Hepatocyte (in vitro differentiated cells): ENCODE results near the gene EIF1AX. TPM values are rescaled to one million over a fixed set of nuclear protein-coding genes. Genes with fewer than 3 reads are reported as not detected.
"Not testable (repeated sequence)": the region's sequence is repeated elsewhere in the genome, so short reads cannot be mapped to it uniquely, and the experiment has no call there.

Experiments used
- DNase-seq: peaks from one replicate; pipeline ENCODE4 v3.0.0-alpha.2; 2016; ENCODE audit warnings: low spot score
- H2AFZ ChIP-seq: fragments of 200-600 bp; sonication (generic); 2 replicates; pipeline ENCODE4 v1.6.0; 2016; ENCODE audit warnings: antibody characterized with exemption, mild to moderate bottlenecking
- H3K27ac ChIP-seq: fragments of 200-600 bp; sonication (generic); 2 replicates; pipeline ENCODE4 v1.5.1; 2016; ENCODE audit warnings: mild to moderate bottlenecking
- H3K27me3 ChIP-seq: fragments of 200-600 bp; sonication (generic); 2 replicates; pipeline ENCODE4 v1.6.1; 2016
- H3K36me3 ChIP-seq: fragments of 200-600 bp; sonication (generic); replicated peaks from 2 replicates; pipeline ENCODE4 v1.5.1; 2016; ENCODE audit warnings: low read depth; ENCODE audit not compliant: insufficient read depth
- H3K4me1 ChIP-seq: fragments of 200-600 bp; sonication (generic); 2 replicates; pipeline ENCODE4 v1.5.1; 2016; ENCODE audit warnings: mild to moderate bottlenecking, moderate library complexity; ENCODE audit not compliant: insufficient read depth
- H3K4me2 ChIP-seq: fragments of 200-600 bp; sonication (generic); 2 replicates; pipeline ENCODE4 v1.6.0; 2016
- H3K4me3 ChIP-seq: fragments of 200-600 bp; sonication (generic); 2 replicates; pipeline ENCODE4 v1.5.1; 2016; ENCODE audit warnings: mild to moderate bottlenecking
- H3K79me2 ChIP-seq: fragments of 200-600 bp; sonication (generic); 2 replicates; pipeline ENCODE4 v1.6.0; 2017; ENCODE audit warnings: mild to moderate bottlenecking
- H3K9me2 ChIP-seq: fragments of 200-600 bp; sonication (generic); replicated peaks from 2 replicates; pipeline ENCODE4 v1.6.0; 2017; ENCODE audit warnings: mild to moderate bottlenecking; ENCODE audit not compliant: insufficient read depth
- H3K9me3 ChIP-seq: fragments of 200-600 bp; sonication (generic); 2 replicates; pipeline ENCODE4 v1.5.1; 2016; ENCODE audit warnings: low read depth, mild to moderate bottlenecking
- H4K20me1 ChIP-seq: fragments of 200-600 bp; sonication (generic); 2 replicates; pipeline ENCODE4 v1.6.0; 2016; ENCODE audit warnings: mild to moderate bottlenecking; ENCODE audit not compliant: insufficient read depth, poor library complexity, severe bottlenecking
- CTCF ChIP-seq: fragments of 200-600 bp; sonication (generic); IDR thresholded peaks from 2 replicates; pipeline ENCODE4 v1.5.1; 2016; ENCODE audit warnings: antibody characterized with exemption, mild to moderate bottlenecking; ENCODE audit not compliant: poor library complexity
- EZH2 ChIP-seq: fragments of 200-600 bp; sonication (generic); IDR thresholded peaks from 2 replicates; pipeline ENCODE4 v1.6.1; 2016; ENCODE audit warnings: antibody characterized with exemption, mild to moderate bottlenecking, borderline replicate concordance
- EZH2phosphoT487 ChIP-seq: fragments of 200-600 bp; sonication (generic); IDR thresholded peaks from one replicate; pipeline ENCODE4 v1.6.1; 2018; ENCODE audit warnings: antibody characterized with exemption, mild to moderate bottlenecking, low read depth, moderate library complexity; ENCODE audit not compliant: unreplicated experiment, severe bottlenecking
- WGBS: methylation state at CpG from one replicate; pipeline ENCODE4 v1.1.6; 2016; ENCODE audit warnings: low lambda C conversion rate; ENCODE audit errors: missing lambda C conversion rate; 5-methylcytosine and 5-hydroxymethylcytosine counted together
- polyA plus RNA-seq: library from polyadenylated mRNA; unstranded; fragments of >200 nt; fragmentation: Nextera tagmentation; extraction: Ambion mirVana; gene quantifications from 2 replicates; pipeline ENCODE4 v1.2.1, GENCODE V29; 2016
- total RNA-seq: library from RNA; depleted of rRNA; stranded (reverse); fragments of >200 nt; gene quantifications from 2 replicates; pipeline ENCODE4 v1.2.3, GENCODE V29; 2014

The EIF1AX gene
- total and polyA plus RNA-seq, 2 experiments from 2014 or later = 47.9 to 55.5 TPM

DNA sequence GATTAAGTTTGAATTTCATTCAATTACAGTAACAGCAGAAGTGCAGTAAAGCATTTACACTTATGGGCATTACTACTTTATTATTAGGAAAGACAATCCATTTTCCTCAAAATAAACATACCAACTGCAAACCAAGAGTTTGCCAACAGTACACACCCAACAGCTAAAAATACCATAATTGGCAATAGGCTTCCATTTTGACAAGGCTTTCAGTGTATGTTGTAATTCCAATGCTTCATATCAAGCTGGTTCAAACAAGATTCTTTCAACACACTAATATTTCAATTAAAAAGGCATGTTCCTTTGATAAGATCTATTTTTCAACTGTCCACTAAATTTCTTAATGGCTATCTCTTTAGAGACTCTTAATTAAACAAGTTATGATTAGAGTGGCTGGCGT lies 12.1 kb downstream of the EIF1AX start:
- H3K4me1 ChIP-seq = no peaks in the 10 kb centered on the region
- WGBS = 75% methylated on average over 1 of the region's 1 CpG
- no peaks in the 10 kb centered on the region for H3K36me3 ChIP-seq
- no peak for DNase-seq
- H4K20me1 ChIP-seq = no peaks in the 10 kb centered on the region
- H2AFZ ChIP-seq = no peak overlapping the region
- no peaks in the 10 kb centered on the region for H3K9me3 ChIP-seq
- TF ChIP-seq CTCF (no peak), EZH2 (no peak), EZH2phosphoT487 (no peak)
- H3K9me2 ChIP-seq = no peaks in the 10 kb centered on the region
- H3K79me2 ChIP-seq = peaks cover 2% of the 10 kb centered on the region
- no peak overlapping the region for H3K4me2 ChIP-seq
- no peak overlapping the region for H3K4me3 ChIP-seq
- H3K27ac ChIP-seq = no peak overlapping the region
- no peaks in the 10 kb centered on the region for H3K27me3 ChIP-seq

- no peak for DNase-seq
- Histone ChIP-seq H3K4me2 (no peak overlapping the region), H3K4me1 (no peaks in the 10 kb centered on the region), H2AFZ (no peak overlapping the region), H3K9me2 (no peaks in the 10 kb centered on the region), H3K9me3 (no peaks in the 10 kb centered on the region), H3K4me3 (no peak overlapping the region), H3K36me3 (no peaks in the 10 kb centered on the region), H3K27me3 (no peaks in the 10 kb centered on the region), H3K27ac (no peak overlapping the region), H3K79me2 (peaks cover under 1% of the 10 kb centered on the region), H4K20me1 (no peaks in the 10 kb centered on the region)
- WGBS = 68% methylated on average over 4 of the region's 4 CpGs
- TF ChIP-seq CTCF (no peak), EZH2 (no peak), EZH2phosphoT487 (no peak)
These were observed 13.0 kb downstream of the EIF1AX start for GRCh38 chrX:20128670-20129069.

GRCh38 chrX:20127440-20127839 lies 14.2 kb downstream of the EIF1AX start:
- H3K36me3 ChIP-seq, H3K4me3 ChIP-seq: not testable (repeated sequence)
- WGBS = 29% methylated on average over 3 of the region's 3 CpGs

GRCh38 chrX:20126833-20127232 lies 14.8 kb downstream of the EIF1AX start:
- not testable (repeated sequence) for H3K9me3 ChIP-seq, H3K4me3 ChIP-seq, H3K36me3 ChIP-seq, H3K27me3 ChIP-seq, H3K9me2 ChIP-seq, H3K4me2 ChIP-seq, H3K27ac ChIP-seq, H3K4me1 ChIP-seq, DNase-seq, H4K20me1 ChIP-seq, H2AFZ ChIP-seq, H3K79me2 ChIP-seq
- WGBS = 73% methylated on average over 1 of the region's 1 CpG

More at GRCh38 chrX:20127440-20127839, 14.2 kb downstream of the EIF1AX start:
- H3K9me3 ChIP-seq, H3K4me1 ChIP-seq, H3K9me2 ChIP-seq, DNase-seq, H2AFZ ChIP-seq, H3K4me2 ChIP-seq, H3K27me3 ChIP-seq, H3K79me2 ChIP-seq, H4K20me1 ChIP-seq, H3K27ac ChIP-seq: not testable (repeated sequence)
- TF ChIP-seq CTCF = peak; percentile 47
